Measurements from ENCODE around the gene RBM4. TPM values are rescaled to one million over a fixed set of nuclear protein-coding genes. Genes with fewer than 3 reads are reported as not detected.

Gene RBM4
- total RNA-seq, 1 experiment from 2014 or later: 245 TPM

DNA sequence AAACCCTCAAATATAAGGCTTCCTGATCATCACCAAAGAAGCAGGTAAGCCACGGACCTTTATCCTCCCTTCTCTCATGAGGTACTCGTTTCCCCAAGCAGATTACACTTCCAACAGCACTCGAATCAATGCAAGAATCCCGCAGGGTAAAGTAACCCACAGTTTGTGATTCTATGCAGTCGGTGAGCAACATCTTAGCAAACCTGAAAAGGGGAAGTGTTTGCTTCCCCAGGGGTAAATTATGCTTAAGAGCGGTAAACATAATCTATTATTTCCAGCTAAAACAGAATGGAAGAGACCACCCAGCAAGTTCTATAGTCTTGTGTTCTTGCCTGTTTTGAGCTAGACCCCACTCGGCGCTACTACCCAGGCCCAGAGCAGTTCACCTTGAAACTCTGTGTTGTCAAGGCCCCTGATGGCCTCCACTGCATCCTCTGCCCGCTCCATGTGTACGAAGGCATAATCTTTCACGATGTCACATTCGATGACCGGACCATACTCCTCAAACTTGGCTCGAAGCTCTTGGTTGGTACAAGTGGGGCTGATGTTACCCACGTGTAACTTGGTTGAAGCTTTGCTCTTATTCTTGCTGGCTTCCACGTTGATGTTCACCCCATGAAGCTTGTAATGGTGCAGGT, 37.9 kb downstream of the RBM4 start:
- peak overlapping the region; percentile 61 for H3K4me3 ChIP-seq (ENCODE audit: low read depth, low read length, poor library complexity, severe bottlenecking)
- peaks cover 15% of the 10 kb centered on the region for H3K36me3 ChIP-seq (ENCODE audit: insufficient read depth, low read length, poor library complexity, severe bottlenecking)
- H3K9me3 ChIP-seq (ENCODE audit: low read depth, low read length, poor library complexity, severe bottlenecking): no peaks in the 10 kb centered on the region
- intact Hi-C loops (cut with micrococcal nuclease; ENCODE audit: unreplicated experiment): no loop called here
- DNase-seq (ENCODE audit: low spot score): no peak
- no peaks in the 10 kb centered on the region for H3K27me3 ChIP-seq (replicated peaks; ENCODE audit: insufficient read depth, low read depth, low read length, poor library complexity)
- peaks cover 11% of the 10 kb centered on the region for H3K4me1 ChIP-seq (ENCODE audit: insufficient read depth, low read length, poor library complexity, severe bottlenecking)
- ChIA-PET CTCF (no interaction called here), POLR2A (ENCODE audit: low non-redundant PET) (interaction anchor here (0.6 kb wide), 1 partner anchor 817 kb away, joined by 3 read pairs; no protein-coding TSS in a partner anchor)
- H3K27ac ChIP-seq (ENCODE audit: low read depth, low read length, poor library complexity, severe bottlenecking): peak overlapping the region; percentile 12
- TF ChIP-seq, protein P1, sequence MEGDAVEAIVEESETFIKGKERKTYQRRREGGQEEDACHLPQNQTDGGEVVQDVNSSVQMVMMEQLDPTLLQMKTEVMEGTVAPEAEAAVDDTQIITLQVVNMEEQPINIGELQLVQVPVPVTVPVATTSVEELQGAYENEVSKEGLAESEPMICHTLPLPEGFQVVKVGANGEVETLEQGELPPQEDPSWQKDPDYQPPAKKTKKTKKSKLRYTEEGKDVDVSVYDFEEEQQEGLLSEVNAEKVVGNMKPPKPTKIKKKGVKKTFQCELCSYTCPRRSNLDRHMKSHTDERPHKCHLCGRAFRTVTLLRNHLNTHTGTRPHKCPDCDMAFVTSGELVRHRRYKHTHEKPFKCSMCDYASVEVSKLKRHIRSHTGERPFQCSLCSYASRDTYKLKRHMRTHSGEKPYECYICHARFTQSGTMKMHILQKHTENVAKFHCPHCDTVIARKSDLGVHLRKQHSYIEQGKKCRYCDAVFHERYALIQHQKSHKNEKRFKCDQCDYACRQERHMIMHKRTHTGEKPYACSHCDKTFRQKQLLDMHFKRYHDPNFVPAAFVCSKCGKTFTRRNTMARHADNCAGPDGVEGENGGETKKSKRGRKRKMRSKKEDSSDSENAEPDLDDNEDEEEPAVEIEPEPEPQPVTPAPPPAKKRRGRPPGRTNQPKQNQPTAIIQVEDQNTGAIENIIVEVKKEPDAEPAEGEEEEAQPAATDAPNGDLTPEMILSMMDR (conservative IDR thresholded peaks at IDR 0.05; ENCODE audit: low read depth, low read length): no peak
- no peak for TF ChIP-seq EZH2 (IDR thresholded peaks at IDR 0.05; ENCODE audit: borderline replicate concordance, low read depth, low read length, poor library complexity, severe bottlenecking)
- BruUV-seq (replicated peaks): TSS peak; percentile 40

DNA sequence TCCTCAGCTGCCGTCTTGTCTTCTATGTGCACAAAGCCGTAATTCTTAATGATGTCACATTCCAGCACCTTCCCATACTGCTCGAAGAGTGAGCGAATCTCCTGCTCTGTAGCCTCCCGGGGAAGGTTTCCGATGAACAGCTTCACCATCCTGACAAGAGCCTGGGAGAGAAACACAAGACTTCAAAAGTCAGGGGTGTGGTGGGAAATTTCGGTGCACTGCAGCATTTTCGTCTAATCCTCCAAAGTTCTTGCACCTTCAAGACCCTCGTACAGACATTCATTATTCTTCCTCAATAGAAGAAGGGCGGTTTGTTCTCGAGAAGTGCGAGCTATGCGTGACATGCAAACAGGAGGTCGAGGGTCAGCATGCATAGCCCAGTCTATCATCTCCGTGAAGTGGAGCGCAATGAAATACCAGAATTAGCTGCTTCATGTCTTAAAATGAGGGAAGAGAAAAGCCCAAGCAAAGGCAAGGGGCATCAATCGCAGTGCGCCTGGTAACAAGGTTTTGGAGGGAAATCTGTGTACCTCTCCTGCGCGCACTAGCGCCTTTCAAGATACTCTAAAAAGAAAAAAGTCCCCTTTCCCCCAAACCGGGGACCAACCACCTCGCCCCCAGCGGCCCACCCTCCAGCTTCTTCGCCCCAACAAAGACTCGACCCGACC, 38.6 kb downstream of the RBM4 start:
- ChIA-PET CTCF (interaction anchor here (0.7 to 2.2 kb wide), 2 partner anchors 9 to 259 kb away, joined by 4 to 8 read pairs; no protein-coding TSS in a partner anchor), POLR2A (ENCODE audit: low non-redundant PET) (interaction anchor here (0.6 to 1.0 kb wide), 2 partner anchors 39 to 818 kb away, joined by 3 to 4 read pairs; partner anchors contain the start of gene RBM4)
- no TSS peak for BruUV-seq (replicated peaks)
- H3K27ac ChIP-seq (ENCODE audit: low read depth, low read length, poor library complexity, severe bottlenecking): peak overlapping the region; percentile 94
- DNase-seq (ENCODE audit: low spot score): no peak
- intact Hi-C loops (cut with micrococcal nuclease; ENCODE audit: unreplicated experiment): no loop called here
- no peaks in the 10 kb centered on the region for H3K9me3 ChIP-seq (ENCODE audit: low read depth, low read length, poor library complexity, severe bottlenecking)
- peaks cover 11% of the 10 kb centered on the region for H3K4me1 ChIP-seq (ENCODE audit: insufficient read depth, low read length, poor library complexity, severe bottlenecking)
- peaks cover 14% of the 10 kb centered on the region for H3K36me3 ChIP-seq (ENCODE audit: insufficient read depth, low read length, poor library complexity, severe bottlenecking)
- peak overlapping the region; percentile 61 for H3K4me3 ChIP-seq (ENCODE audit: low read depth, low read length, poor library complexity, severe bottlenecking)
- no peaks in the 10 kb centered on the region for H3K27me3 ChIP-seq (replicated peaks; ENCODE audit: insufficient read depth, low read depth, low read length, poor library complexity)
- TF ChIP-seq EZH2 (IDR thresholded peaks at IDR 0.05; ENCODE audit: borderline replicate concordance, low read depth, low read length, poor library complexity, severe bottlenecking): no peak
- TF ChIP-seq, protein P1 (conservative IDR thresholded peaks at IDR 0.05; ENCODE audit: low read depth, low read length): no peak

DNA sequence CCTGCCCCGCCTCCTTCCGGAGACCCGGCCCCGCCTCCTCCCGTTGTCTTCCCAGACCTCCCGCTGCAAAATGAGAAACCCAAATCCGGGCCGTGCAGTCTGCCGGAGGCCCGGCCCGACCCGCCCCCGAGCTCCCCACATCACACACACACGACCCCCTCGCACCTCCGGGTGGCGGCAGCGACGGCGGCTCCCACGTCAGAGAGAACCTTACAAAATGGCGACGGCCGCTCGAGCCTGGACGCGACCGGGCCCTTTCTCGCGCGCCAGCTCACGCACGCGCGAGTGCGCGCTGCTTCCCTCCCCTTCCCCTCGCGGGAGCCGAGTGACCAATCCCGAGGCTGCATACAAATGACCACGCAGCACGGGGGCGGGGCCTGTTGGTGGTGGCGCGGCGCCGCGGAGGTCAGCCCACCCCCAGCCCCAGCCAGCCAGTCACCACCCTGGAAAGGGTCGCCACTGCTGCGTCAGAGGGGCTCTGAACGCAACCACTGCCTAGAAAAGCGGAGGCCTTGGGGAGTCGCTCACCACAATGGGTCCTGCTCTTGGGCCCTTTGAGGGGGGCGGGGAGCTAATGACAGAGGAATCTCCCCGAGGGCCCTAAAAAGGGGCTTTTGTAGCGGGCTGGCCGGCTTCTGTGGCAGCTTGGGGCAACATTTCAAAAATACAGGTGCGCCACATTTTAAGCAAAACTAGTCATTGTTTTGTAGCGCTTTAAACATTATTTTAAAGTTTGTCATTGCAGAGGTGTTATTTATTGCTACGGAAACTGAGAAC, 39.3 kb downstream of the RBM4 start, which contains the start of gene RBM4B:
RBM4B (minus strand) TSS at position 289 of the 777 bp plus-strand sequence. CDS start 808 bp downstream, outside the sequence.
- TF ChIP-seq, protein P1 (conservative IDR thresholded peaks at IDR 0.05; ENCODE audit: low read depth, low read length): no peak
- TF ChIP-seq EZH2 (IDR thresholded peaks at IDR 0.05; ENCODE audit: borderline replicate concordance, low read depth, low read length, poor library complexity, severe bottlenecking): no peak
- peaks cover 11% of the 10 kb centered on the region for H3K4me1 ChIP-seq (ENCODE audit: insufficient read depth, low read length, poor library complexity, severe bottlenecking)
- peaks cover 12% of the 10 kb centered on the region for H3K36me3 ChIP-seq (ENCODE audit: insufficient read depth, low read length, poor library complexity, severe bottlenecking)
- DNase-seq (ENCODE audit: low spot score): peak; percentile 99
- POLR2A ChIA-PET (ENCODE audit: low non-redundant PET): interaction anchor here (0.5 to 1.0 kb wide), 5 partner anchors 40 to 619 kb away, joined by 3 to 13 read pairs (median 4); partner anchors contain the start of gene RBM4
- CTCF ChIA-PET: interaction anchor here (0.6 to 2.2 kb wide), 16 partner anchors 8 to 366 kb away, joined by 3 to 9 read pairs (median 4); partner anchors contain the start of genes CCDC87, CCS, DPP3 and MRPL11
- H3K4me3 ChIP-seq (ENCODE audit: low read depth, low read length, poor library complexity, severe bottlenecking): peak within 1 kb of the TSS; percentile 61
- H3K27me3 ChIP-seq (replicated peaks; ENCODE audit: insufficient read depth, low read depth, low read length, poor library complexity): no peaks in the 10 kb centered on the region
- BruUV-seq (replicated peaks): no TSS peak
- intact Hi-C loops (cut with micrococcal nuclease; ENCODE audit: unreplicated experiment): loop anchor here (1.0 kb wide), 2 partner anchors 98 to 269 kb away; no protein-coding TSS in a partner anchor
- no peaks in the 10 kb centered on the region for H3K9me3 ChIP-seq (ENCODE audit: low read depth, low read length, poor library complexity, severe bottlenecking)
- H3K27ac ChIP-seq (ENCODE audit: low read depth, low read length, poor library complexity, severe bottlenecking): peak within 1 kb of the TSS; percentile 94
